Loucy (cell line): ENCODE data around the gene CDH5.

Experiments
- EZH2phosphoT487 ChIP-seq: fragments of 200-600 bp; IDR thresholded peaks from 2 replicates; pipeline ENCODE4 v1.6.1; 2018; ENCODE audit warnings: antibody characterized with exemption, mild to moderate bottlenecking, moderate library complexity, borderline replicate concordance
- TF ChIP-seq, protein P1 (sequence below): fragments of 200-600 bp; sonication (generic); conservative IDR thresholded peaks from 2 replicates; pipeline ENCODE4 v1.5.1; 2014; ENCODE audit warnings: mild to moderate bottlenecking, antibody characterized with exemption, low read length

GRCh38 chr16:66353055-66353454, 13.4 kb upstream of the CDH5 start:
- TF ChIP-seq, protein P1, sequence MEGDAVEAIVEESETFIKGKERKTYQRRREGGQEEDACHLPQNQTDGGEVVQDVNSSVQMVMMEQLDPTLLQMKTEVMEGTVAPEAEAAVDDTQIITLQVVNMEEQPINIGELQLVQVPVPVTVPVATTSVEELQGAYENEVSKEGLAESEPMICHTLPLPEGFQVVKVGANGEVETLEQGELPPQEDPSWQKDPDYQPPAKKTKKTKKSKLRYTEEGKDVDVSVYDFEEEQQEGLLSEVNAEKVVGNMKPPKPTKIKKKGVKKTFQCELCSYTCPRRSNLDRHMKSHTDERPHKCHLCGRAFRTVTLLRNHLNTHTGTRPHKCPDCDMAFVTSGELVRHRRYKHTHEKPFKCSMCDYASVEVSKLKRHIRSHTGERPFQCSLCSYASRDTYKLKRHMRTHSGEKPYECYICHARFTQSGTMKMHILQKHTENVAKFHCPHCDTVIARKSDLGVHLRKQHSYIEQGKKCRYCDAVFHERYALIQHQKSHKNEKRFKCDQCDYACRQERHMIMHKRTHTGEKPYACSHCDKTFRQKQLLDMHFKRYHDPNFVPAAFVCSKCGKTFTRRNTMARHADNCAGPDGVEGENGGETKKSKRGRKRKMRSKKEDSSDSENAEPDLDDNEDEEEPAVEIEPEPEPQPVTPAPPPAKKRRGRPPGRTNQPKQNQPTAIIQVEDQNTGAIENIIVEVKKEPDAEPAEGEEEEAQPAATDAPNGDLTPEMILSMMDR: no peak
- TF ChIP-seq EZH2phosphoT487: no peak
